DOHH2 (cell line): ENCODE results near the gene BABAM2.

ENCODE experiments used
- CTCF ChIP-seq: fragments of 200-600 bp; sonication (generic); IDR thresholded peaks from one replicate; pipeline ENCODE4 v1.5.1; 2014; ENCODE audit warnings: antibody characterized with exemption, mild to moderate bottlenecking, low read depth, low read length; ENCODE audit not compliant: poor library complexity, severe bottlenecking
- EZH2phosphoT487 ChIP-seq: fragments of 200-600 bp; sonication (generic); IDR thresholded peaks from 2 replicates; pipeline ENCODE4 v1.6.1; 2017; ENCODE audit warnings: borderline replicate concordance, mild to moderate bottlenecking, antibody characterized with exemption, low read length, moderate library complexity, mixed read lengths

DNA sequence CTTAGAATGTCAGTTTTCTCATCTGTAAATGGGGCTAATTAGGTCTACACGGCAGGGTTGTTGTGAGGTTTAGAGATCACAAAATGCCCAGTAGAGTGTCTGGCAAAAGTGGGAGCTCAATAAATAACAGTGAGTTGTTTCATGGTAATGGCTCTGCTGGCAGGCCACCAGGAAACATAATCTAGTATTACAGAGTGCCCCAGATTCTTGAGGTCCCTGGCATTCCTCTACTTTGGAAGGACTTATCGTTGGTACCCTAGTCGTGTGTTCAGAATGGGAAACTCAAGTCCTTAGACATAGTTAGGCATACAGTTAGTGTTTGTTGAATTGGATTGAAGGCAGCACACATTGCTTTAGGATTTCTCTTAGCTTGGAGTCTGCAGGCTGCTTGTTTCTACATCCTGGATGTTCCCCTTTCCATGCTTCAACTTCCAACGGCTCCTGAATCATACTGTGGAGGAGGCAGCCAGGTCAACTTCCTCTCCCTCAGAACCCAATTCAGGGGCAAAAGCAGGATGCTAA is 340.6 kb downstream of the BABAM2 start:
- TF ChIP-seq CTCF (no peak), EZH2phosphoT487 (no peak)
